NCI-H2196 treated with DMSO at 0.1 percent for 48 hours (cell line): ENCODE results near the gene GMDS.
"Not testable (repeated sequence)": the region's sequence is repeated elsewhere in the genome, so short reads cannot be mapped to it uniquely, and the experiment has no call there.

Experiments used
- DNase-seq: peaks from one replicate; lab custom pipeline; 2025; ENCODE audit not compliant: unreplicated experiment; lab: John Stamatoyannopoulos, UW

GMDS gene

GRCh38 chr6:1870251-1870650 lies 375.2 kb downstream of the GMDS start:
- DNase-seq, result no peak

- DNase-seq, result no peak
These were observed 375.6 kb downstream of the GMDS start for GRCh38 chr6:1869769-1870168.

GRCh38 chr6:1869308-1869707 lies 376.1 kb downstream of the GMDS start:
- DNase-seq, result no peak

GRCh38 chr6:1868561-1869261 lies 376.7 kb downstream of the GMDS start:
- no peak for DNase-seq

GRCh38 chr6:1867197-1867596 lies 378.2 kb downstream of the GMDS start:
- DNase-seq, result no peak

- no peak for DNase-seq
These were observed 379.8 kb downstream of the GMDS start for GRCh38 chr6:1865585-1865984.

- DNase-seq, result no peak
These were observed 380.9 kb downstream of the GMDS start for GRCh38 chr6:1864496-1864895.

GRCh38 chr6:1862411-1862810 lies 383.0 kb downstream of the GMDS start:
- no peak for DNase-seq

- DNase-seq, result no peak
These were observed 384.6 kb downstream of the GMDS start for GRCh38 chr6:1860756-1861348.

- no peak for DNase-seq
These were observed 386.5 kb downstream of the GMDS start for GRCh38 chr6:1858859-1859258.

GRCh38 chr6:1858196-1858595 lies 387.2 kb downstream of the GMDS start:
- DNase-seq, result no peak

GRCh38 chr6:1856381-1856780 lies 389.0 kb downstream of the GMDS start:
- DNase-seq, result peak; percentile 46

GRCh38 chr6:1855890-1856289 lies 389.5 kb downstream of the GMDS start:
- no peak for DNase-seq

GRCh38 chr6:1854296-1854695 lies 391.1 kb downstream of the GMDS start:
- DNase-seq, result no peak

GRCh38 chr6:1853761-1854160 lies 391.6 kb downstream of the GMDS start:
- DNase-seq, result no peak

GRCh38 chr6:1851681-1852456 lies 393.5 kb downstream of the GMDS start:
- no peak for DNase-seq

- DNase-seq, result no peak
These were observed 394.6 kb downstream of the GMDS start for GRCh38 chr6:1850840-1851157.

- DNase-seq, result no peak
These were observed 395.1 kb downstream of the GMDS start for GRCh38 chr6:1850121-1850839.

- DNase-seq, result no peak
These were observed 395.7 kb downstream of the GMDS start for GRCh38 chr6:1849691-1850090.

GRCh38 chr6:1848752-1849151 lies 396.7 kb downstream of the GMDS start:
- no peak for DNase-seq

- DNase-seq, result no peak
These were observed 398.8 kb downstream of the GMDS start for GRCh38 chr6:1846611-1847010.

- DNase-seq, result not testable (repeated sequence)
These were observed 399.9 kb downstream of the GMDS start for GRCh38 chr6:1845543-1845942.
